ENCODE measurements around the gene INSIG1.

DNA sequence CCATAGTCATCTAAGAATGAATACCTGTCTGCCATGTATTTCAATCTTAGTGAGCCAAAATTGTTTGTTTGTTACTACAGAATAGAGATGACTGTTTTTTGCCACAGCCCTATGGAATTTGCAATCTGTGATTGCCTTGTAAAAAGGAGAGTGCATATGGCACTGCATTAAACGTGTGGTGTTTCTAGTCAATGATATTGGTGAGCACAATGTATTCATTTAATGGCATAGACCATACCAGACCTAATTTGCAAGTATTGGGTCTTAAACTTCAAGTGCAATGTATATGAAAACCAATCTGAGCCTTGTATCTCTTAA, 11.3 kb downstream of the INSIG1 start:
- TF ChIP-seq, protein P1, sequence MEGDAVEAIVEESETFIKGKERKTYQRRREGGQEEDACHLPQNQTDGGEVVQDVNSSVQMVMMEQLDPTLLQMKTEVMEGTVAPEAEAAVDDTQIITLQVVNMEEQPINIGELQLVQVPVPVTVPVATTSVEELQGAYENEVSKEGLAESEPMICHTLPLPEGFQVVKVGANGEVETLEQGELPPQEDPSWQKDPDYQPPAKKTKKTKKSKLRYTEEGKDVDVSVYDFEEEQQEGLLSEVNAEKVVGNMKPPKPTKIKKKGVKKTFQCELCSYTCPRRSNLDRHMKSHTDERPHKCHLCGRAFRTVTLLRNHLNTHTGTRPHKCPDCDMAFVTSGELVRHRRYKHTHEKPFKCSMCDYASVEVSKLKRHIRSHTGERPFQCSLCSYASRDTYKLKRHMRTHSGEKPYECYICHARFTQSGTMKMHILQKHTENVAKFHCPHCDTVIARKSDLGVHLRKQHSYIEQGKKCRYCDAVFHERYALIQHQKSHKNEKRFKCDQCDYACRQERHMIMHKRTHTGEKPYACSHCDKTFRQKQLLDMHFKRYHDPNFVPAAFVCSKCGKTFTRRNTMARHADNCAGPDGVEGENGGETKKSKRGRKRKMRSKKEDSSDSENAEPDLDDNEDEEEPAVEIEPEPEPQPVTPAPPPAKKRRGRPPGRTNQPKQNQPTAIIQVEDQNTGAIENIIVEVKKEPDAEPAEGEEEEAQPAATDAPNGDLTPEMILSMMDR (IDR thresholded peaks at IDR 0.05): no peak
- TF ChIP-seq TCF7L2 (IDR thresholded peaks at IDR 0.05; ENCODE audit: low read depth, low read length): no peak
- TF ChIP-seq, protein P2, sequence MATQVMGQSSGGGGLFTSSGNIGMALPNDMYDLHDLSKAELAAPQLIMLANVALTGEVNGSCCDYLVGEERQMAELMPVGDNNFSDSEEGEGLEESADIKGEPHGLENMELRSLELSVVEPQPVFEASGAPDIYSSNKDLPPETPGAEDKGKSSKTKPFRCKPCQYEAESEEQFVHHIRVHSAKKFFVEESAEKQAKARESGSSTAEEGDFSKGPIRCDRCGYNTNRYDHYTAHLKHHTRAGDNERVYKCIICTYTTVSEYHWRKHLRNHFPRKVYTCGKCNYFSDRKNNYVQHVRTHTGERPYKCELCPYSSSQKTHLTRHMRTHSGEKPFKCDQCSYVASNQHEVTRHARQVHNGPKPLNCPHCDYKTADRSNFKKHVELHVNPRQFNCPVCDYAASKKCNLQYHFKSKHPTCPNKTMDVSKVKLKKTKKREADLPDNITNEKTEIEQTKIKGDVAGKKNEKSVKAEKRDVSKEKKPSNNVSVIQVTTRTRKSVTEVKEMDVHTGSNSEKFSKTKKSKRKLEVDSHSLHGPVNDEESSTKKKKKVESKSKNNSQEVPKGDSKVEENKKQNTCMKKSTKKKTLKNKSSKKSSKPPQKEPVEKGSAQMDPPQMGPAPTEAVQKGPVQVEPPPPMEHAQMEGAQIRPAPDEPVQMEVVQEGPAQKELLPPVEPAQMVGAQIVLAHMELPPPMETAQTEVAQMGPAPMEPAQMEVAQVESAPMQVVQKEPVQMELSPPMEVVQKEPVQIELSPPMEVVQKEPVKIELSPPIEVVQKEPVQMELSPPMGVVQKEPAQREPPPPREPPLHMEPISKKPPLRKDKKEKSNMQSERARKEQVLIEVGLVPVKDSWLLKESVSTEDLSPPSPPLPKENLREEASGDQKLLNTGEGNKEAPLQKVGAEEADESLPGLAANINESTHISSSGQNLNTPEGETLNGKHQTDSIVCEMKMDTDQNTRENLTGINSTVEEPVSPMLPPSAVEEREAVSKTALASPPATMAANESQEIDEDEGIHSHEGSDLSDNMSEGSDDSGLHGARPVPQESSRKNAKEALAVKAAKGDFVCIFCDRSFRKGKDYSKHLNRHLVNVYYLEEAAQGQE (IDR thresholded peaks at IDR 0.05; ENCODE audit: insufficient read depth in 1 of 2, low read depth in 2 of 2, low read length in 1 of 2): no peak
- TF ChIP-seq POLR2AphosphoS5 (IDR thresholded peaks at IDR 0.05; ENCODE audit: low read depth, low read length): no peak
- TF ChIP-seq SIN3A (IDR thresholded peaks at IDR 0.05; ENCODE audit: borderline replicate concordance, insufficient read depth, low read depth, low read length): no peak
